ENCODE data around the gene CRTC1.
"Not testable (repeated sequence)": the region's sequence is repeated elsewhere in the genome, so short reads cannot be mapped to it uniquely, and the experiment has no call there.

Gene CRTC1

GRCh38 chr19:18708452-18709231 is 25.2 kb downstream of the CRTC1 start:
- no peak for DNase-seq

GRCh38 chr19:18709546-18709945 is 26.1 kb downstream of the CRTC1 start:
- DNase-seq = no peak

DNA sequence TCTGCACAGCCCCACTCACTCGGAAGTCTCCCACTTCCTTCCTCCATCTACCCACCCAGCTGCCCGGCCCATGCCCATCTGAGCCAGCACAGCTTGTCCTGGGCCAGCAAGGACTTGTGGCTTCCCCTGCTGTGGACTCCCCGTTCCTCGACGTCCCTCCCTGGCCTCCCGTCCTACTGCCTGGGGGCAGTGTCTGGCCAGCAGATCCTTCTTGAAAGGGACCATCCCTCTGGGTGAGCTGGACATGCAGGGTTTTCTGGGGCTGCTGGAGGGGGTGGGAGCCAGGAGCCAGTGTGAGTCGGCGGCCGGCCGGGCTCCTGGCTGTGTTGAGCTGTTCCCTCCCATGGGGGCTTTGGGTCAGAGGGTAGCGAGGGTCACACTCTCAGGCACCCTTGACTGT is 26.7 kb downstream of the CRTC1 start:
- no peak for DNase-seq

- no peak for DNase-seq
Observed at GRCh38 chr19:18710996-18711751, 27.7 kb downstream of the CRTC1 start.

GRCh38 chr19:18711893-18712292 is 28.4 kb downstream of the CRTC1 start:
- no peak for DNase-seq

GRCh38 chr19:18712981-18713380 is 29.5 kb downstream of the CRTC1 start:
- DNase-seq = no peak

DNA sequence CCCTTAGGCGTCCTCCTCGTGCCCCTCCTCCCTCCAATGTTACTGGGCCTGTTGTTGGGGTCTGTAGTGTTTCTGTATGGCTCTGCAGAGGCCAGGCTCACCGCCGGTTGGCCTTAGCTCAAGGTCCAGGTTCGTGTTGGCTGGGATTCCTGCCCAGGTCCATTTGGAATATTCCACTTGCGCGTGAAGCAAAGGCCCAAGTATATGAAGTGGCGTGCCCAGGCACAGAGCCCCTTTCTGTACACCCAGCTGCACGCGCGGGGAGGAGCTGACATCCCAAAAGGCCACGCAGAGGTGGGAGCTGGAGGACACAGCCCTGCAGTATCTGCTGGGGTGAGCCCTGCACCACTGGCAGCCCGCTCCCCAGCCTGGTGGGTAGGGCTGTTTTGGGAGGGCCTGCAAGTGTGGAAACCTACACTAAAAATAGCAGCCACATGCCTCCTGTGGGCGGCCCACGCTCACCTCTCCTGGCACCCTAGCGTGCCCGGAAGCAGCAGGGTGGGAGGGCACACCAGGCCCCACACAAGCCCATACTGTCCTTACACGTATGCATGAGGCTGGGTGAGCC is 30.2 kb downstream of the CRTC1 start:
- no peak for DNase-seq

DNA sequence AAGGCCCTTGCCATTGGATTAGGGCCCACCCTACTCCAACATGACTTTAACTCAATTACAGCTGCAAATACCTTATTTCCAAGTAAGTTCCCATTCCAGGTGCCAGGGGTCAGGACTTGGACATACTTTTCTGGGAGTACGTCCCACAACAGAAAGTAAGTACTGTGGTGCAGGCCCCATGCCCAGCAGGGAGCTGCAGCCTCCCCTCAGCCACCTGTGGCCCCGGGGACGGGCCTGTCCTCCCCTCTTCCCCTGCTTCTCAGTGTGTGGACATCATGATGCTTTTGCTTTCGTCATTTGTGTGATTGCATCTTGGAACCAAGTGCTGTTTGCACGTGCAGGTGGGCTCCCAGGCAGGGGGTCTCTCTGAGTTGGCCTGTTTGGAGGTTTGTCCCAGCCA is 31.9 kb downstream of the CRTC1 start:
- no peak for DNase-seq

GRCh38 chr19:18716857-18717256 is 33.4 kb downstream of the CRTC1 start:
- DNase-seq = no peak

GRCh38 chr19:18717601-18718000 is 34.1 kb downstream of the CRTC1 start:
- no peak for DNase-seq

GRCh38 chr19:18718015-18718526 is 34.6 kb downstream of the CRTC1 start:
- DNase-seq = no peak

DNA sequence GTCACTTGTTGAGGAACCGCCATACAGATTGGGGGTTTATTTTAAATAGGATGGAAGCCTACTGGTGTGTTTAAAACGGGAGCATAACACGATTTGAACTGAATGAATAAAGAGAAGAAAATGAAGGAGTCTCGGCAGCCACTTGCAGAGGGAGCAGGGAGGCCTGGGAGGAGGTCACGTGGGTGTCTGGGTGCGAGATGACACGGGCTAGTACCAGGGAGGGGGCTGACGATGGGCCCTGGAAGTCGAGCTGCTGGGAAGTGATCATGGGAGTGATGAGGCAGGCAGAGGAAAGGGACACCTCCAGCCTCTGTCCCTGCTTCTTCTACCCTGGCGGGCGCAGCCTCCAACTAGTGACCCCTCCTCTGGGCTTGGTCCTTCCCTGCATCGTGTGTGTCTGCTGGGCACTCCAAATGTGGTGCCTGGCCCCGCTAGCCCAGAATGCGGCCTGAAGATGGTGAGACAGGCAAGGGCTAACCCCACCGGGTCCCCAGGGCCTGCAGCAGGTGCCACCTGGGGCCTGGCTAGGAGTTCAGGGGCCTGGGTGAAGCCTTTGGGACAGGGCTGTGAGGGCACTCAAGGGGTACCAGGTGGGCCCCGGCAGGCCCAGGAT is 35.5 kb downstream of the CRTC1 start:
- DNase-seq = no peak

DNA sequence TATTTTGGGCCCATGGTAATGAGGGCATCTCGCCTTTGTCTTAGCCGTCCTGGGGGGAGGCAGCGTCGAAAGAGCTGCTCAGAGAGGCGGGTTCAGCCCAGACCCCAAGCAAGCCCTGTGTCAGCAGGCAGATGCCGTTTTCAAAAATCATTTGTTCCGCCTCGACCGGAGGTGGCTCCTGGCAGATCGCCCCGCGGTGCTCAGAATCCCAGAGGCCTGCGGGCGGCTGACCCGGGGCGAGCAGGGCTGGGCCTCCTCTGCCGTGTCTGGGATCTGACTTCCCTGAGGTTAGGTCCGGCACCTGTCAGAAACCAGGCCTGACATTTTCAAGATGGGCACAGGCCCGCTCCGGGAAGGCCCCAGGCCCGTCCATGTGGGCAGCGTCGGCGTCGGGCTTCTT is 36.1 kb downstream of the CRTC1 start:
- DNase-seq = no peak

GRCh38 chr19:18723871-18724377 is 40.4 kb downstream of the CRTC1 start:
- DNase-seq = no peak

GRCh38 chr19:18725841-18726770 is 42.6 kb downstream of the CRTC1 start:
- DNase-seq = no peak

- DNase-seq = no peak
Observed at GRCh38 chr19:18726846-18727245, 43.4 kb downstream of the CRTC1 start.

DNA sequence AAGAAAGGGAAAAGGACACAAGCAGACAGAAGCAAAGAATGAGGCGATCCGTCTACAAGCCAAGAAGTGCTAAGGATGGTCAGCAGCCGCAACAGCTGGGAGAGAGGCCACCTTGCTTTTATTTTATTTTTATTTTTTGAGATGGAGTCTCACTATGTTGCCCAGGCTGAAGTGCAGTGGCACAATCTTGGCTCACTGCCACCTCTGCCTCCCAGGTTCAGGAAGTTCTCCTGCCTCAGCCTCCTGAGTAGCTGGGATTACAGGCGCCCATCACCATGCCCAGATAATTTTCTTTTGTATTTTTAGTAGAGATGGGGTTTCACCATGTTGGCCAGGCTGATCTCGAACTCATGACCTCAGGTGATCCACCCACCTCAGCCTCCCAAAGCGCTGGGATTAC is 44.1 kb downstream of the CRTC1 start:
- DNase-seq = not testable (repeated sequence)

GRCh38 chr19:18729933-18730530 is 46.6 kb downstream of the CRTC1 start:
- no peak for DNase-seq

- no peak for DNase-seq
Observed at GRCh38 chr19:18730885-18731513, 47.5 kb downstream of the CRTC1 start.

DNA sequence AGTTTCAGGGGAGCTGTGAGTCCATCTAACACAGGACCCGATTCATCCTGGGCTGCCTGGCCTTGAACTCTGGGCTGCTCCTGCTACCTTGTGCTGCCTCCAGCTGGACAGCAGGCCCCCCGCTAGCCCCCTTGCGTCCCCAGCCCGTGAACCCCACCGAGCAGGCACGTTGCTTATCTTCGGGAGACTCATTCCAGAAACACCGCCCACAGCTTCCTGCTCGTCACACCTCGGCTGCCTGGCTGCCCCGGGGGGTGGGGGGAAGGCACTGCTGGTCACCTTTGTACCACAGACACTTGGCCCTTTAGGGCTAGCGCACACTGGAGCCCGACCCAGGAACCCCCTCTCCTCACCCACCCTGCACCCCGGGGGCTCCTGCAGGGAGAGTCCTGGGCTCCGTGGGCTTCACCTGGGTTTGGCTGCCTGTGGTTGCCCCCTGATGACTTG is 48.1 kb downstream of the CRTC1 start:
- DNase-seq = no peak

- DNase-seq = no peak
Observed at GRCh38 chr19:18733196-18733647, 49.7 kb downstream of the CRTC1 start.
